ENCODE data around the gene ZSWIM5.

DNA sequence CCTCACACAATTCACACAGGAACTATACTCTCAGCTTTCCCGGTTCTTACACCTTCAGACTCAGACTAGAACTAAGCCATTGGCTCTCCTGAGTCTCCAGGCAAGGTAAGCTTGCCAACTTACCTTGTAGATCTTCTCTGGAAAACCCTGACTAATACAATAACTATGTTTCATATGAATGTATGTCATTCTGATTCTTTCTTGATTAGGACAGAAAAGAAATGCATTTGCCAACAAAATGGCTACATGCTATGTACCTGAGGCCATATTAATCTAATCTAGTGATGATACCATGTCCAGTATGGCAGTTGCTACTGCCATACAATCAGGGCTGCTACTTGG, 9.8 kb upstream of the ZSWIM5 start:
- TF ChIP-seq GATA3 (IDR thresholded peaks at IDR 0.05; ENCODE audit: low read depth, low read length) (no peak), GATA2 (IDR thresholded peaks at IDR 0.05; ENCODE audit: low read depth, low read length) (no peak)

Measured in SH-SY5Y (cell line).